ENCODE measurements around the gene PTPN2. TPM values are rescaled to one million over a fixed set of nuclear protein-coding genes. Genes with fewer than 3 reads are reported as not detected.

Gene PTPN2
- total RNA-seq, 2 donors from 2014 or later: 22.7 to 34.2 TPM

DNA sequence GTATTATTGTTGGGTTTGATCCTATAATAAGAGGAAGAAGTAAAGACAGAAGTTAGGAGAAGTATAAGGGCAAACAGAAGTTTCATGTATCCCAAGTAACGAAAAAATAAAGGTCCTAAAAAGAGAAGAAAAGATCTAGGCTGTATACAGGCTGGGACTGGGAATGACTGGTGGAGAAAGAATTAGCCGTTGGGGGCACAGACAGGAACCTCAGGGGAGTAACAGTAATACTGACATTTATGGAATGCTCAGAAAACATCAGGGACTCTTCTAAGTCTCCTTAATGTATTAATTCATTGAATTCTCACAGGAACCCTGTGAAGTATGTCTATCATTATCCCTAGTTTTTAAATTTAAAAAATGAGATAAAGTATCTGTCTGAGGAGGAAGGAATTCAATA lies 67.6 kb downstream of the PTPN2 start:
- H3K9me3 ChIP-seq: no peaks in the 10 kb centered on the region
- 84 to 98% methylated on average over 2 of the region's 2 CpGs for WGBS, 2 donors
- TF ChIP-seq, protein P1, sequence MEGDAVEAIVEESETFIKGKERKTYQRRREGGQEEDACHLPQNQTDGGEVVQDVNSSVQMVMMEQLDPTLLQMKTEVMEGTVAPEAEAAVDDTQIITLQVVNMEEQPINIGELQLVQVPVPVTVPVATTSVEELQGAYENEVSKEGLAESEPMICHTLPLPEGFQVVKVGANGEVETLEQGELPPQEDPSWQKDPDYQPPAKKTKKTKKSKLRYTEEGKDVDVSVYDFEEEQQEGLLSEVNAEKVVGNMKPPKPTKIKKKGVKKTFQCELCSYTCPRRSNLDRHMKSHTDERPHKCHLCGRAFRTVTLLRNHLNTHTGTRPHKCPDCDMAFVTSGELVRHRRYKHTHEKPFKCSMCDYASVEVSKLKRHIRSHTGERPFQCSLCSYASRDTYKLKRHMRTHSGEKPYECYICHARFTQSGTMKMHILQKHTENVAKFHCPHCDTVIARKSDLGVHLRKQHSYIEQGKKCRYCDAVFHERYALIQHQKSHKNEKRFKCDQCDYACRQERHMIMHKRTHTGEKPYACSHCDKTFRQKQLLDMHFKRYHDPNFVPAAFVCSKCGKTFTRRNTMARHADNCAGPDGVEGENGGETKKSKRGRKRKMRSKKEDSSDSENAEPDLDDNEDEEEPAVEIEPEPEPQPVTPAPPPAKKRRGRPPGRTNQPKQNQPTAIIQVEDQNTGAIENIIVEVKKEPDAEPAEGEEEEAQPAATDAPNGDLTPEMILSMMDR (IDR thresholded peaks at IDR 0.05): no peak
- no peak for TF ChIP-seq POLR2A (IDR thresholded peaks at IDR 0.05)

DNA sequence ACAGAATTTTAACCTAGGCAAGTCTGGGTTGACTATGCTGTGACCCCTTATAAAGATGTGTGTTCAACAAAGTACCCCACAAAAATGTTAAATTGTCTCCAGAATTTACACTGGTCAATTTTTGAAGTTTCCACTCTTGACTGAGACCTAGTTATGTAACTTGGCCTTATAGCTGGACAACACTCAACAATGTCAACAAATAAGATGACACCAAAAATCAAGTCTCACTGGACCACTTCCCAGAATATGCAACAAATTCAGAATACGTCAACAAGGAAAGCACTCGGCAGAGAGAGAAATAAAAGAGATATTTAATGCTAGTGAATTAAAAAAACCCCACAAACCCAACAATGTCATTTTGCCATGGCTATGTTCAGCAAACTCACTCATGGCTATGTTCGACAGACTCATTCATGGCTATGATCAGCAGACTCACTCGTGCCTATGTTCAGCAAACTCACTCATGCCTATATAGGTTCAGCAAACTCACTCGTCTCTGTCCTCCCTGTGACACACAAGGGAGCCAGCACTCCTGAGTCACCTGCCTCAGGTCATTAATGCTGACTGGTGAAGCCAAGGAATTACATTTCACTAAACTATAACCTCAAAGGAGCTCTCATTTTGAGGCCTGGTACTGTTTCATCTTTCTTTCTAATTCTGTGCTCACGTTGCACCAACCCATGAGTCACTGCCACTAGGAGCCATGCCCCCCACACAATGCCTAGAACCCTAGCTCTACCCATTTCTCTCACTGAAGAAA lies 72.7 kb downstream of the PTPN2 start:
- DNase-seq: no peak
- TF ChIP-seq, protein P1 (IDR thresholded peaks at IDR 0.05): no peak
- TF ChIP-seq POLR2A (IDR thresholded peaks at IDR 0.05): no peak
- Histone ChIP-seq H3K4me3 (no peak overlapping the region), H3K27ac (no peak overlapping the region), H3K4me1 (no peaks in the 10 kb centered on the region), H3K27me3 (no peaks in the 10 kb centered on the region), H3K36me3 (replicated peaks in 1 of 2; ENCODE audit: insufficient read depth in 1 of 2, low read depth in 2 of 2) (peaks cover 0 to 8% of the 10 kb centered on the region in 2 donors), H3K9me3 (peaks cover 0 to 2% (median 0%) of the 10 kb centered on the region in 3 donors)
- intact Hi-C loops (cut with DNase I): no loop called here
- no peak for ATAC-seq
- WGBS, 2 donors: 85 to 87% methylated on average over 6 of the region's 6 CpGs

More for the DNA sequence above, 67.6 kb downstream of the PTPN2 start:
- H3K27me3 ChIP-seq: no peaks in the 10 kb centered on the region
- H3K4me3 ChIP-seq: no peak overlapping the region
- H3K36me3 ChIP-seq (replicated peaks in 1 of 2; ENCODE audit: insufficient read depth in 1 of 2, low read depth in 2 of 2): peaks cover 0 to 9% of the 10 kb centered on the region in 2 donors
- H3K27ac ChIP-seq: no peak overlapping the region
- intact Hi-C loops (cut with DNase I): no loop called here
- no peak for DNase-seq
- H3K4me1 ChIP-seq: no peaks in the 10 kb centered on the region
- ATAC-seq: no peak

DNA sequence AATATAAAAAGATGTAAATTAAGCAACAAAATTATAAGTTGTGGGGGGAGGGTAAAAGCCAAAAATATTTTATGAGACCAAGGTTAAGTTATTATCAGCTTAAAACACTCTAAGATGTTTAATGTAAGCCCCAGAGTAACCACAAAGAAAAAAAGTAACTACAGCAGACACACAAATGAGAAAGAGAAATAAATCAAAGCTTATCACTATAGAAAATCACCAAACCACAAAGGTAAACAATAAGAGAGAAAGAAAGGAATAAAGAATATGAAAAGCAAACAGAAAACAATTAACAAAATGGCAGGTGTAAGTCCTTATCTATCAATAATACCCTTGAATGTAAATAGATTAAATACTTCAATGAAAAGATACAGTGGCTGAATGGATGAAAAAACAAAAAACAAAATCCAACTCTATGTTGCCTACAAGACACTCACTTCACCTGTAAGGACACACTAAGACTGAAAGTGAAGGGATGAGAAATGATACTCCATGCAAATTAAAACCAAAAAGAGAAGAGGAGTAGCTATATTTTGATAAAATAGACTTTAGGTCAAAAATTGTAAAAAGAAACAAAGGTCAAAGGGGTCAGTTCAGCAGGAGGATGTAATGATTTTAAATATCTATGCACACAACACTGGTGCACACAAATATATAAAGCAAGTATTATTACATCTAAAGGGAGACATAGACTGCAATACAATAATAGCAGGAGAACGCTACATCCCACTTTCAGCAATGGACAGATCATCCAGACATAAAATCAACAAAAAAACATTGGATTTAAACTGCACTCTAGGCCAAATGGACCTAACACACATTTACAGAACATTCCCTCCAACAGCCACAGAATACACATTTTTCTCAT lies 80.7 kb downstream of the PTPN2 start:
- H3K9me3 ChIP-seq: peaks cover 0 to 4% (median 0%) of the 10 kb centered on the region in 3 donors
- peaks cover 0 to 9% of the 10 kb centered on the region in 2 donors for H3K36me3 ChIP-seq (replicated peaks in 1 of 2; ENCODE audit: insufficient read depth in 1 of 2, low read depth in 2 of 2)
- H3K27me3 ChIP-seq: no peaks in the 10 kb centered on the region
- H3K4me1 ChIP-seq: no peaks in the 10 kb centered on the region
- DNase-seq (no peak), ATAC-seq (no peak)
- H3K27ac ChIP-seq: no peak overlapping the region
- no peak for TF ChIP-seq POLR2A (IDR thresholded peaks at IDR 0.05)
- TF ChIP-seq, protein P1 (IDR thresholded peaks at IDR 0.05): no peak
- no peak overlapping the region for H3K4me3 ChIP-seq
- 95 to 100% methylated on average over 1 of the region's 1 CpG for WGBS, 2 donors
- intact Hi-C loops (cut with DNase I): no loop called here

DNA sequence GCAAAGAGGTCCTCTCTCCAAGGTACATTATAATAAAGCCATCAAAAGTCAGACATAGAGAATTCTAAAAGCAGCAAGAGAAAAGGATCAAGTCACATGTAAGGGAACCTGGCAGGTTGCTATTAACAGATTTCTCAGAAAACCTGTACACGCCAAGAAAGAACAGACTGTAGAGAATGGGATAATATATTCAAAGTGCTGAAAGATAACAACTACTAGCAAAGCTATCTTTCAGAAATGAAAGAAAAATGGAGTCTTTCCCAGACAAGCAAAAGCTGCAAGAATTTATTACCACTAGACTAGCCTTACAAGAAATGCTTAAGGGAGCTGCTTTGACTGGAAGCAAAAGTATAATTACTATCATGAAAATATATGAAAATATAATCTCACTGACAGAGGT lies 81.5 kb downstream of the PTPN2 start:
- Histone ChIP-seq H3K4me1 (no peaks in the 10 kb centered on the region), H3K36me3 (replicated peaks in 1 of 2; ENCODE audit: insufficient read depth in 1 of 2, low read depth in 2 of 2) (peaks cover 0 to 10% of the 10 kb centered on the region in 2 donors), H3K4me3 (no peak overlapping the region), H3K27ac (no peak overlapping the region), H3K27me3 (no peaks in the 10 kb centered on the region), H3K9me3 (peaks cover 0 to 4% (median 0%) of the 10 kb centered on the region in 3 donors)
- ATAC-seq (no peak), DNase-seq (no peak)
- intact Hi-C loops (cut with DNase I): no loop called here
- WGBS, 2 donors: 91 to 100% methylated on average over 1 of the region's 1 CpG
- TF ChIP-seq, protein P1 (IDR thresholded peaks at IDR 0.05): no peak
- TF ChIP-seq POLR2A (IDR thresholded peaks at IDR 0.05): no peak
